SK-N-MC (cell line): ENCODE measurements around the gene TRIM9.

ENCODE experiments used
- EZH2 ChIP-seq: fragments of 200-600 bp; sonication (generic); IDR thresholded peaks from one replicate; pipeline ENCODE4 v1.6.1; 2017; ENCODE audit warnings: antibody characterized with exemption
- POLR2AphosphoS5 ChIP-seq: IDR thresholded peaks from 2 replicates; pipeline ENCODE4 v1.6.1; 2012; ENCODE audit warnings: mild to moderate bottlenecking, low read depth, low read length, borderline replicate concordance

DNA sequence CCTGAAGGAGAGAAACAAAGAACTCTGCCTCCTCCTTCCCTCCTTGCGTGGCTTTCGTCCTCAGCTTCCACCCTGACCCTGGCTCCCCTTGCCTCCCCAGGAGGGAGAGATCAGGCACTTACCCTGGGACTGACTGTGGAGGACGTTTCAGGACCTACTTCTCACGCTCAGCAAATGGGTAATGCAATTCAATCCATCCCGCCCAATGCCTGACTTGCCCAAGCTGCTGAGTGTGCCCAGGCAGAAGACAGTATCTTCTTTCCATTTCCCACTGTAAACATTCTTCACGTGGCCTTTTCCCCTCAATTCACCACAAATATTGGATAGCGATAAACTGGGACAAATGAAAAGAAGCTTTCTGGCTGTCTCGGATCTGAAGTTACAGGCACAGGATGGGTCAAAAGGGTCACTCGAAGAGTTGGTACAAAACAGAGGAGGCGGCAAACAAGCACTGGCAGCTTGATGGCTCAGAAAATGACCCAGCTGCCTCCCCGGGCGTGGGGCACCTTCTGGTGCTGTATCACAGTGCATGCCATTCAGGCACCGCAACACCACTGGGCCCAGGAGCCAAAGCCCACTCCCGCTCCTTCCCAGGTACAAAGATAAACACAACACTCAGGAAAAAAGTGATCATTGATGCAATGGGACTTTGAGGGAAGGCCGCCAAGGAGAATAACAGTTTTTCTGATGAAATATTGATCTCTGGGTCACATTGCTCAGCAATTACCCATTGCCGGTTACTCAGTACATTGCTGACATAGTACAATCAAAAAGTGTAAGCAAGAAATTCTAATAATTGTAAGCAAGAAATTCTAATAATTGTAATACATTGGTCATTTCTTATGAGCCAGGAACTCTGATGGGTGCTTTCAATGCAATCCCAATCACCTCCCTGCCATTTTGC is 65.8 kb downstream of the TRIM9 start:
- no peak for TF ChIP-seq EZH2
- no peak for TF ChIP-seq POLR2AphosphoS5
